ENCODE measurements around the gene TIFAB. TPM values are rescaled to one million over a fixed set of nuclear protein-coding genes. Genes with fewer than 3 reads are reported as not detected.

Gene TIFAB
- total RNA-seq, 2 donors from 2014 or later: not detected

GRCh38 chr5:135446615-135447014 is 5.5 kb downstream of the TIFAB start:
- DNase-seq (ENCODE audit: low spot score): peak; percentile 40
- intact Hi-C loops (cut with DNase I): no loop called here

- intact Hi-C loops (cut with DNase I): no loop called here
- DNase-seq (ENCODE audit: low spot score): peak; percentile 63
Measured at GRCh38 chr5:135446206-135446605, 5.9 kb downstream of the TIFAB start.

- DNase-seq (ENCODE audit: low spot score): no peak
- intact Hi-C loops (cut with DNase I): no loop called here
Measured at GRCh38 chr5:135445306-135445985, 6.7 kb downstream of the TIFAB start.

GRCh38 chr5:135444881-135445280 is 7.3 kb downstream of the TIFAB start:
- intact Hi-C loops (cut with DNase I): no loop called here
- DNase-seq (ENCODE audit: low spot score): no peak

GRCh38 chr5:135444360-135444759 is 7.8 kb downstream of the TIFAB start:
- DNase-seq (ENCODE audit: low spot score): peak; percentile 69
- intact Hi-C loops (cut with DNase I): no loop called here

- intact Hi-C loops (cut with DNase I): no loop called here
- peak; percentile 76 for DNase-seq (ENCODE audit: low spot score)
Measured at GRCh38 chr5:135443161-135443960, 8.8 kb downstream of the TIFAB start.

- intact Hi-C loops (cut with DNase I): no loop called here
- DNase-seq (ENCODE audit: low spot score): no peak
Measured at GRCh38 chr5:135442431-135443160, 9.6 kb downstream of the TIFAB start.

GRCh38 chr5:135441919-135442318 is 10.2 kb downstream of the TIFAB start:
- no peak for DNase-seq (ENCODE audit: low spot score)
- intact Hi-C loops (cut with DNase I): no loop called here

- DNase-seq (ENCODE audit: low spot score): no peak
- intact Hi-C loops (cut with DNase I): no loop called here
Measured at GRCh38 chr5:135441350-135441831, 10.8 kb downstream of the TIFAB start.

- DNase-seq (ENCODE audit: low spot score): no peak
- intact Hi-C loops (cut with DNase I): no loop called here
Measured at GRCh38 chr5:135440916-135441315, 11.2 kb downstream of the TIFAB start.

- intact Hi-C loops (cut with DNase I): no loop called here
Measured at GRCh38 chr5:135439231-135440205, 12.6 kb downstream of the TIFAB start.

GRCh38 chr5:135438636-135439221 is 13.4 kb downstream of the TIFAB start:
- intact Hi-C loops (cut with DNase I): no loop called here
- DNase-seq (ENCODE audit: low spot score): no peak

More at GRCh38 chr5:135439231-135440205, 12.6 kb downstream of the TIFAB start:
- DNase-seq (ENCODE audit: low spot score): peak; percentile 68

GRCh38 chr5:135437796-135438560 is 14.2 kb downstream of the TIFAB start:
- intact Hi-C loops (cut with DNase I): no loop called here
- peak; percentile 76 for DNase-seq (ENCODE audit: low spot score)

GRCh38 chr5:135437422-135437795 is 14.7 kb downstream of the TIFAB start:
- intact Hi-C loops (cut with DNase I): no loop called here
- no peak for DNase-seq (ENCODE audit: low spot score)

- DNase-seq (ENCODE audit: low spot score): no peak
- intact Hi-C loops (cut with DNase I): no loop called here
Measured at GRCh38 chr5:135436951-135437418, 15.2 kb downstream of the TIFAB start.

GRCh38 chr5:135435467-135436330 is 16.5 kb downstream of the TIFAB start:
- intact Hi-C loops (cut with DNase I): no loop called here
- no peak for DNase-seq (ENCODE audit: low spot score)

Data from posterior vena cava (tissue), 2 donors.